AG09309 (cell line): ENCODE data around the gene AGBL4.

Source experiments
- DNase-seq: peaks from one replicate; pipeline ENCODE4 v3.0.0-alpha.2; 2010; ENCODE audit warnings: low read depth
- H3K4me3 ChIP-seq: 2 replicates; pipeline ENCODE4 v1.5.1; 2011; ENCODE audit warnings: mild to moderate bottlenecking, low read depth, low read length, moderate library complexity; ENCODE audit not compliant: control insufficient read depth
- CTCF ChIP-seq: IDR thresholded peaks from 2 replicates; pipeline ENCODE4 v1.5.1; 2011; ENCODE audit warnings: mild to moderate bottlenecking, low read depth, low read length, inconsistent platforms; ENCODE audit not compliant: insufficient read depth, control insufficient read depth; ENCODE audit errors: missing control alignments

Gene AGBL4

DNA sequence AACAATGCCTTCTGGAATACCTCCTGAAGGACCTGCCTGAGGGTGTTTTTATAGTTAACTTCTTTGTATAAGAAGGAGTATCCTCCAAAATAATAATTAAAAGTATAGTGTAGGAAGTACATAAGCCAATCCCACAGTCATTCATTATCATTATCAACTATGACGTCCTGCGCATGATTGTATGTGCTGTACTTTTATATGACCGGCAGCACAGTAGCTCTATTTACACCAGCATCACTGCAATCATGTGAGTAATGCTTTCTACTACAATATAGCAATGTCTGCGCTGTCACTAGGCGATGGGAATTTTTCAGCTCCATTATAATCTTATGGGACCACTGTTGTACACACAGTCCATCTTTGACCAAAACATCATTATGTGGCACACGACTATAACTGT is 1319.0 kb downstream of the AGBL4 start:
- H3K4me3 ChIP-seq: no peak overlapping the region
- DNase-seq: no peak
- TF ChIP-seq CTCF: no peak

DNA sequence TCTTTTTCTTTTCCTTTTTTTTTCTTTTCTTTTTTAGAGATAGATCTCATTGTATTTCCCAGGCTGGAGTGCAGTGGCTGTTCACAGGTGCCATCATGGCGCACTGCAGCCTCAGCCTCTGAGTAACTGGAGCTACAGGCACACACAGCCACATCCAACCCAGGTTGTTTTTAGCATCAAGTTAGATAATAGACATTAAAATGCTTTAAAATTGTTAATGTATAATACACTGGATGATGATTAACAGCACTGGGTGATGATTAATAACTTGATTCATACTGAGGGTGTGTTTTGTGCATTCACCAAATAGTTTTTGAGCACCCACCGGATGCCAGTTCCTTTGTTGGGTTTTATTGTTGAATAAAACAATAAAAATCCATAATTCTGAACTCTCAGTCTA is 1322.3 kb downstream of the AGBL4 start:
- DNase-seq: no peak
- no peak for TF ChIP-seq CTCF
- H3K4me3 ChIP-seq: no peak overlapping the region

DNA sequence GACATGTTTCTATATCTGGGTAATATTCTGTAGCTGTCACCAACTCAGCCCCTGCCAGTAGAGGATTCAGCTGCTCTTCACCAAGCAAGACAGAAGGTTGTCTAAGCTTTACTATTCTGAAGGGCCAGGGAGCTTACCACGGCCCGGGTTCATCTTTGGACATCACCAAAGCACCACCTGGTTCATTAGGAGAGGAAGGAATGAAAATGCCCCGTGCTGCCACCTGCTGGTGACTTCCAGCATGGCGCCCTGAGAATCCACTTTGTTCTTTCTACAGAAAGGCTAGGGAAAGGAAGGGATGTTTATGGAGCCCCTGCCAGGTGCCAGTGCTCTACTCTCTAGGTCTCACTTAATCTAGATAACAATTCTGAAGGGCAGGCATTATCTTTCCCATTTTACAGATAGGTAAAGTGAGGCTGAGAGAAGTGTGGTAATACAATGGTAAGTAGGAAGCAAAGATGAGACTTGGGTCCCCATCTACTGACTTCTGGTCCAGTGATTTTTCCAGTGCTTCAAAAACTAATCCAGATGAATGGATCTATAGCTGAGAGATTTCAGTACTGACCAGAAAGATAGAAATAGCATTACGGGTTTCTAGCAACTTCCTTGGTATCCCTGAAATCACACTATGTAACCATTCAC is 1326.6 kb downstream of the AGBL4 start:
- DNase-seq: no peak
- peak; percentile 91 for TF ChIP-seq CTCF
- H3K4me3 ChIP-seq: no peak overlapping the region

GRCh38 chr1:48695161-48695560 is 1328.6 kb downstream of the AGBL4 start:
- no peak overlapping the region for H3K4me3 ChIP-seq
- DNase-seq: no peak
- no peak for TF ChIP-seq CTCF

DNA sequence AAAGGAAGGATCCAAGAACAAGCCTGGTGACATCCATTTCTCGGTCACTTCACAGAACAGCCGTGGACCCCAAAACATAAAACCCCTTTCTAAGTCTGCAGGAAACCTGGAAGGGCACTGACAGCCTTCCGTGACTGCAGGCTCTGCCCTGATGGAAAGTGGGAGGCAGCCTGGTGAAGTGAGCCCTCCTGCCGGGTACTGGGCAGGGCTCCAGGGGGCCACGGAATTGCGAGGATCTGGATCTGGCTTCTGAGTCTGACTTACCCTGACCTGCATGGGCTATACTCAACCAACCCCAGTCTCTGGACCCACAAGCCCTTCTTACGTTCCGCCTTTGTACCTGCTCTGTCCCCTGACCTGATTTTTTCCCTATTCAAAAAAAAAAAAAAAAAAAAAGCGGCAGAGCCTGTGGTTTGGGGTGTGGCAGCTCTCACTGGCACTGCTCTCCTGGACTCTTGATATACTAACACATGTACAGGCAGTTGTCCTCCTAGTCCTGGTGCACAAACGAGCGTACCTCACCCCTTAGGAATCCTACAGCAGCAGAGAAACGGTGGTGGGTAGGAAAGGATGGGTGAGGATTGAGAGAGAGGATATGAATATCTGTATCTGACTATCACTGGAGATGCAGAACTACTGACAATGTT is 1330.0 kb downstream of the AGBL4 start:
- no peak for TF ChIP-seq CTCF
- DNase-seq: no peak
- no peak overlapping the region for H3K4me3 ChIP-seq

GRCh38 chr1:48693180-48693579 is 1330.6 kb downstream of the AGBL4 start:
- H3K4me3 ChIP-seq: no peak overlapping the region
- DNase-seq: no peak
- TF ChIP-seq CTCF: no peak
